ENCODE results near the gene RPL7L1.

The RPL7L1 gene

GRCh38 chr6:42936398-42936797 lies 57.0 kb downstream of the RPL7L1 start:
- DNase-seq, result no peak

- no peak for DNase-seq
Measured at GRCh38 chr6:42937548-42938427, 58.4 kb downstream of the RPL7L1 start.

- no peak for DNase-seq
Measured at GRCh38 chr6:42938428-42938796, 59.0 kb downstream of the RPL7L1 start.

DNA sequence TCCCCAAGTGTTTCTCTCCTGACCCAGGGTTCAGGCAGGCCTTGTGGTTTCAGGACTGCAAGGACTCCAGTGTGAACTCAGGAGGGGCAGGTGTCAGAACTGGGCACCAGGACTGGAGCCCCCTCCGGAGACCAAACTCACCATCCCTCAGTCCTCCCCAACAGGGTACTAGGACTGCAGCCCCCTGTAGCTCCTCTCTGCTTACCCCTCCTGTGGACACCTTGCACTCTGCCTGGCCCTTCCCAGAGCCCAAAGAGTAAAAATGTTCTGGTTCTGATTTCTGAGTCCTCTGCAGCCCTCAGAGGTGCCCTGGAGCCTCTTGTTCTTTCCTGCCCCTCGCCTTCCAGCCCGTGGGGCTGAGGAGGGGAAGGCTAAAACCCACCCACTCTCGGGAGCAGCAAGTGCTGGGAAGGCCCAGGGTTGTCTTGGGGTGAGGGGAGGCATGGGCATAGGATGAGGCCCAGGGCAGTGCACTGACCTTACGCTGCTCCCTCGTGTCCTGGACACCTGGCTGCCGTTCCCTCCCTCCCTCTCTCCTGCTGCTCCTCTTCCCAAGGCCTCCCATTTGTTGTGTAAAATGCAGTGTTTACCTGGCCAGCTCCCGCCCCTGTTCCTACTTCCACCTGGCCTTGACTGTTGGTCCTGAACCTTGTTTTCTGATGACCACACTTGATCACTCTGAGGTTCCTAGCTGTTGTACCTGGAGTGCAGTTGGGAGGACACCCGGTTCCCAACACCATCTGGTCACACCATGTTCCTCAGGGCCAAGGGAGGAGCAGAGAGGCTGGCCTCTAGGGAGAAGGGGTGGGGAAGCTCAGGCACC lies 59.8 kb downstream of the RPL7L1 start:
- no peak for DNase-seq

All from stimulated activated CD4-positive, alpha-beta T cell treated with anti-CD3 and anti-CD28 coated beads, Interleukin-2, amount 100 ng/mL, for 24 hours (primary cell).